ENCODE data around the gene SEPTIN12. TPM values are rescaled to one million over a fixed set of nuclear protein-coding genes. Genes with fewer than 3 reads are reported as not detected.

Gene SEPTIN12
- total RNA-seq, 1 donor from 2014 or later, result not detected

DNA sequence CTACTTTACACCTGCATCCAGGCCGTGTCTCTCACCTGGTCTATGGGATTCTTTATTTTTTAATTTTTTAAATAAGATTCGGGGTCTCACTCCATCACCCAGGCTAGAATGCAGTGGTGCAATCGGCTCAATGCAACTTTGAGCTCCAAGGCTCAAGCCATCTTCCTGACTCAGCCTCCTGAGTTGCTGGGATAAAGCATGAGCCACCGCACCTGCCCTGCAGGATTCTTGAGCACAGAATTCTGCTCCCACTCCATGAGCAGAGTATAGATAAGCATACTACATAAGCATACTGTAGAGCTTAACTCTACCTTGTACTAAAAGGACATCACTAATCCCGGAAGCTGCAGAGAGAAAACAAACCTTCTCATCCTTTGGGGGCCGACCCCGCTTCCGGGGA lies 43.5 kb upstream of the SEPTIN12 start:
- Histone ChIP-seq H3K27ac (no peak overlapping the region), H3K4me1 (no peaks in the 10 kb centered on the region), H3K9me3 (no peaks in the 10 kb centered on the region), H3K4me3 (no peak overlapping the region), H3K36me3 (peaks cover 0 to 65% of the 10 kb centered on the region in 2 donors), H3K27me3 (no peaks in the 10 kb centered on the region)
- no peak for DNase-seq (ENCODE audit: extremely low spot score in 2 of 2)
- intact Hi-C loops (cut with DNase I), result no loop called here
- TF ChIP-seq POLR2AphosphoS5 (IDR thresholded peaks at IDR 0.05; ENCODE audit: insufficient read depth in 1 of 2, low read depth in 1 of 2) (no peak), POLR2A (IDR thresholded peaks at IDR 0.05) (no peak)

DNA sequence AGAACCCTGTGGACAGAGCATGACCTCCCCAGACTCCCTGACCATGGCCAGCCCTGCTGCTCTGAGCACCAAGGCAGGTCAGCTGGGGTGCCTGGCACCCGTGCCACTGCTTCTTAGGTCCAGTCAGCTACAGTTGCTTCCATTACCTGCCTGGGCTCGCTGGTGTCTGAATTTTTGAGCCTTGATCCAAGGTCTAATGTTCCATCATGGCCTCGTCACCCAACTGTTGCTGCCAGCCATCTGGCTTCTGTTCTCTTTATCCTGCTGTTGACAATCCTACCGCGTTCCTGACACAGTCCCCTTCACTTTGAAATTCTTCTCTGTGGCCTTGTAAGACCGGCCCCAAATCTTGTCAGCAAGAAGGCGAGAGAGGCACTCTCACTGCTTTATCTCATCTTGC lies 42.3 kb upstream of the SEPTIN12 start:
- TF ChIP-seq POLR2AphosphoS5 (IDR thresholded peaks at IDR 0.05; ENCODE audit: insufficient read depth in 1 of 2, low read depth in 1 of 2) (no peak), POLR2A (IDR thresholded peaks at IDR 0.05) (no peak)
- TF ChIP-seq, protein P1, sequence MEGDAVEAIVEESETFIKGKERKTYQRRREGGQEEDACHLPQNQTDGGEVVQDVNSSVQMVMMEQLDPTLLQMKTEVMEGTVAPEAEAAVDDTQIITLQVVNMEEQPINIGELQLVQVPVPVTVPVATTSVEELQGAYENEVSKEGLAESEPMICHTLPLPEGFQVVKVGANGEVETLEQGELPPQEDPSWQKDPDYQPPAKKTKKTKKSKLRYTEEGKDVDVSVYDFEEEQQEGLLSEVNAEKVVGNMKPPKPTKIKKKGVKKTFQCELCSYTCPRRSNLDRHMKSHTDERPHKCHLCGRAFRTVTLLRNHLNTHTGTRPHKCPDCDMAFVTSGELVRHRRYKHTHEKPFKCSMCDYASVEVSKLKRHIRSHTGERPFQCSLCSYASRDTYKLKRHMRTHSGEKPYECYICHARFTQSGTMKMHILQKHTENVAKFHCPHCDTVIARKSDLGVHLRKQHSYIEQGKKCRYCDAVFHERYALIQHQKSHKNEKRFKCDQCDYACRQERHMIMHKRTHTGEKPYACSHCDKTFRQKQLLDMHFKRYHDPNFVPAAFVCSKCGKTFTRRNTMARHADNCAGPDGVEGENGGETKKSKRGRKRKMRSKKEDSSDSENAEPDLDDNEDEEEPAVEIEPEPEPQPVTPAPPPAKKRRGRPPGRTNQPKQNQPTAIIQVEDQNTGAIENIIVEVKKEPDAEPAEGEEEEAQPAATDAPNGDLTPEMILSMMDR (IDR thresholded peaks at IDR 0.05), result no peak
- H3K27me3 ChIP-seq, result no peaks in the 10 kb centered on the region
- intact Hi-C loops (cut with DNase I), result no loop called here
- peaks cover 0 to 55% of the 10 kb centered on the region in 2 donors for H3K36me3 ChIP-seq
- H3K27ac ChIP-seq, result no peak overlapping the region
- no peaks in the 10 kb centered on the region for H3K9me3 ChIP-seq
- no peak for DNase-seq (ENCODE audit: extremely low spot score in 2 of 2)
- no peak overlapping the region for H3K4me3 ChIP-seq
- no peaks in the 10 kb centered on the region for H3K4me1 ChIP-seq

GRCh38 chr16:4828567-4829321 lies 40.6 kb upstream of the SEPTIN12 start:
- H3K4me1 ChIP-seq, result no peaks in the 10 kb centered on the region
- DNase-seq (ENCODE audit: extremely low spot score in 2 of 2), result no peak
- intact Hi-C loops (cut with DNase I), result no loop called here
- H3K27ac ChIP-seq, result no peak overlapping the region
- TF ChIP-seq, protein P1 (IDR thresholded peaks at IDR 0.05), result no peak
- TF ChIP-seq POLR2A (IDR thresholded peaks at IDR 0.05) (no peak), POLR2AphosphoS5 (IDR thresholded peaks at IDR 0.05; ENCODE audit: insufficient read depth in 1 of 2, low read depth in 1 of 2) (no peak)
- H3K36me3 ChIP-seq, result peaks cover 0 to 57% of the 10 kb centered on the region in 2 donors
- H3K9me3 ChIP-seq, result no peaks in the 10 kb centered on the region
- H3K4me3 ChIP-seq, result no peak overlapping the region
- H3K27me3 ChIP-seq, result no peaks in the 10 kb centered on the region

GRCh38 chr16:4826980-4827379 lies 38.8 kb upstream of the SEPTIN12 start:
- H3K36me3 ChIP-seq, result peaks cover 0 to 69% of the 10 kb centered on the region in 2 donors

GRCh38 chr16:4826526-4826925 lies 38.4 kb upstream of the SEPTIN12 start:
- H3K4me1 ChIP-seq, result no peaks in the 10 kb centered on the region
- intact Hi-C loops (cut with DNase I), result no loop called here
- H3K27me3 ChIP-seq, result no peaks in the 10 kb centered on the region
- H3K4me3 ChIP-seq, result no peak overlapping the region
- no peak for DNase-seq (ENCODE audit: extremely low spot score in 2 of 2)
- H3K36me3 ChIP-seq, result peaks cover 0 to 69% of the 10 kb centered on the region in 2 donors
- no peaks in the 10 kb centered on the region for H3K9me3 ChIP-seq
- H3K27ac ChIP-seq, result no peak overlapping the region
- TF ChIP-seq POLR2AphosphoS5 (IDR thresholded peaks at IDR 0.05; ENCODE audit: insufficient read depth in 1 of 2, low read depth in 1 of 2) (no peak), POLR2A (IDR thresholded peaks at IDR 0.05) (no peak)
- TF ChIP-seq, protein P1 (IDR thresholded peaks at IDR 0.05), result no peak

More at GRCh38 chr16:4826980-4827379, 38.8 kb upstream of the SEPTIN12 start:
- TF ChIP-seq POLR2A (IDR thresholded peaks at IDR 0.05) (no peak), POLR2AphosphoS5 (IDR thresholded peaks at IDR 0.05; ENCODE audit: insufficient read depth in 1 of 2, low read depth in 1 of 2) (no peak)
- Histone ChIP-seq H3K27me3 (no peaks in the 10 kb centered on the region), H3K9me3 (no peaks in the 10 kb centered on the region), H3K27ac (no peak overlapping the region), H3K4me1 (no peaks in the 10 kb centered on the region), H3K4me3 (no peak overlapping the region)
- DNase-seq (ENCODE audit: extremely low spot score in 2 of 2), result no peak
- intact Hi-C loops (cut with DNase I), result no loop called here

DNA sequence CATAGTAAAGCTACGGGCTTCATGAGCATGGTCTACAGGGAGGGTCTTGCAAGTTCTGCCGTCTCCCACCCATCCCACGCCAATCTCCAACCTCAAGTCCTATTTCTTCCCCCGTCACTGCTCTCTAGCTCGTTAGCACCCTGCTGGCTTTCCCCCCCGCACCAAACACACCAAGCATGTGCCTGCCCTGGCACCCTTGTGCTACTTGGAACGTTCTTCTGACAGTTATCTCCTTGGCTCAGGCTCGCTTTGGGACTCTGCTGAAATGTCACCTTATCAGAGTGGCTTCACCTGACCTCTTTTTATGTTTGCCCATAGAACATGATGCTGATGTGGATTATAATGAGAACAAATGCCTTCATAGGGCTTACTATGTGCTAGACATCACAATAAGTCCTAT lies 37.1 kb upstream of the SEPTIN12 start:
- intact Hi-C loops (cut with DNase I), result no loop called here
- peaks cover 0 to 69% of the 10 kb centered on the region in 2 donors for H3K36me3 ChIP-seq
- no peak overlapping the region for H3K4me3 ChIP-seq
- no peak for TF ChIP-seq POLR2AphosphoS5 (IDR thresholded peaks at IDR 0.05; ENCODE audit: insufficient read depth in 1 of 2, low read depth in 1 of 2)
- TF ChIP-seq, protein P1 (IDR thresholded peaks at IDR 0.05), result no peak
- H3K27ac ChIP-seq, result no peak overlapping the region
- DNase-seq (ENCODE audit: extremely low spot score in 2 of 2), result no peak
- no peaks in the 10 kb centered on the region for H3K4me1 ChIP-seq
- no peaks in the 10 kb centered on the region for H3K27me3 ChIP-seq
- no peaks in the 10 kb centered on the region for H3K9me3 ChIP-seq

Measured in vagina (tissue), 2 donors.